ENCODE data around the gene GOLGA3. TPM values are rescaled to one million over a fixed set of nuclear protein-coding genes. Genes with fewer than 3 reads are reported as not detected.

Gene GOLGA3
- total and polyA plus RNA-seq, 9 of the 15 experiments (the other 6 are each of a cell fraction or from before 2014, with no cell fraction given), result 1.9 to 48.1 (median 18.4) TPM

DNA sequence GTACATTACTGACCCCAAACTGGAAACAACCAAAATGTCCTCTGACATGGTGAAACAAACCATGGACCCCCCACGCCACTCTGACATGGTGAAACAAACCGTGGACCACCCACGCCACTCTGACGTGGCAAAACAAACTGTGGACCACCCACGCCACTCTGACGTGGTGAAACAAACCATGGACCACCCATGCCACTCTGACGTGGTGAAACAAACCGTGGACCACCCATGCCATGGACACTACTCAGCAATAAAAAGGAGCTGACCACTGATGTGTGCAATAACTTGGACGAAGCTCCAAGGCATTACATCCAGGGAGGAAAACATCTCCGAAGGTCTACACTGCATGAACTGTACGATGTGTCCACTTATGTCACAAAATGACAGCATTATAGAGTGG, 3.1 kb upstream of the GOLGA3 start:
- ChIA-PET POLR2A (interaction anchor here (1.0 kb wide), 1 partner anchor 9 kb away, joined by 4 read pairs; no protein-coding TSS in a partner anchor), CTCF (ENCODE audit: low intra/inter-chr PET ratio) (no interaction called here)
- H3K27me3 ChIP-seq (ENCODE audit: control insufficient read depth in 2 of 2, insufficient read depth in 2 of 2, low read length in 2 of 2), result no peaks in the 10 kb centered on the region
- H3K27ac ChIP-seq (ENCODE audit: extremely low read depth, low read depth, low read length), result no peak overlapping the region
- no peak for FAIRE-seq
- WGBS (ENCODE audit: insufficient coverage, low coverage, missing lambda C conversion rate), result 58% methylated on average over 11 of the region's 11 CpGs
- no peak for ATAC-seq
- peaks cover 3% of the 10 kb centered on the region; the same call in 1 of the 2 replicates for H4K20me1 ChIP-seq (replicated peaks; ENCODE audit: control insufficient read depth, insufficient read depth, low read length)
- no peak overlapping the region for H3K4me2 ChIP-seq (ENCODE audit: insufficient read depth, low read length)
- intact Hi-C loops (cut with micrococcal nuclease), result no loop called here
- H3K4me3 ChIP-seq, result no peak overlapping the region
- peaks cover 8% of the 10 kb centered on the region for H3K36me3 ChIP-seq (ENCODE audit: control insufficient read depth, insufficient read depth, low read length)
- H3K9me3 ChIP-seq (replicated peaks; ENCODE audit: control insufficient read depth, insufficient read depth, low read depth, low read length), result no peaks in the 10 kb centered on the region
- H3K9me1 ChIP-seq (ENCODE audit: control insufficient read depth, insufficient read depth, low read length), result no peaks in the 10 kb centered on the region
- DNase-seq (ENCODE audit: extremely low read depth in 1 of 4, low spot score in 3 of 4), result no peak
- peaks cover 6 to 32% of the 10 kb centered on the region in 2 experiments; a peak in 4 of 5 replicates for H3K4me1 ChIP-seq (replicated peaks in 1 of 2; ENCODE audit: control insufficient read depth in 2 of 2, insufficient read depth in 2 of 2, low read length in 2 of 2)
- no peak overlapping the region for H3K9ac ChIP-seq (ENCODE audit: insufficient read depth in 1 of 2, low read depth in 2 of 2, low read length in 2 of 2)
- H2AFZ ChIP-seq (ENCODE audit: low read depth, low read length), result no peak overlapping the region
- in situ Hi-C loops (cut with MboI), result no loop called here
- TF ChIP-seq NUFIP1 (IDR thresholded peaks at IDR 0.05; ENCODE audit: partially characterized antibody) (no peak), ZNF184 (CRISPR knock-in tag; IDR thresholded peaks at IDR 0.05) (no peak), YY1 (IDR thresholded peaks at IDR 0.05; ENCODE audit: borderline replicate concordance in 1 of 3, control insufficient read depth in 1 of 3, extremely low read depth in 1 of 3, insufficient read depth in 3 of 3, insufficient read length in 1 of 3, insufficient replicate concordance in 2 of 3, low read depth in 1 of 3, low read length in 2 of 3) (no peak)
- peaks cover 19% of the 10 kb centered on the region for H3K79me2 ChIP-seq (ENCODE audit: control insufficient read depth, insufficient read depth, low read length)
- no TSS peak for BruUV-seq (replicated peaks)
